ENCODE data around the gene TCF4.

TCF4 gene

GRCh38 chr18:55240978-55241377, 347.0 kb downstream of the TCF4 start:
- Histone ChIP-seq H3K4me3 (ENCODE audit: low read length) (no peak overlapping the region), H3K9me2 (replicated peaks; ENCODE audit: insufficient read depth, low read length) (no peaks in the 10 kb centered on the region), H3K27me3 (replicated peaks; ENCODE audit: insufficient read depth, low read length) (no peaks in the 10 kb centered on the region), H3K9ac (ENCODE audit: low read length) (no peak overlapping the region), H3K9me3 (replicated peaks; ENCODE audit: insufficient read depth, low read length) (no peaks in the 10 kb centered on the region), H3K27ac (ENCODE audit: low read length) (peak overlapping the region; percentile 21; the same call in 1 of the 2 replicates), H3K4me2 (ENCODE audit: low read depth, low read length) (peak overlapping the region; percentile 2; the same call in 1 of the 2 replicates), H3F3A (ENCODE audit: insufficient read depth, low read length) (peaks cover 17% of the 10 kb centered on the region), H3K4me1 (ENCODE audit: low read length) (peaks cover 40% of the 10 kb centered on the region), H4K20me1 (ENCODE audit: insufficient read depth, low read length) (no peaks in the 10 kb centered on the region), H3K36me3 (replicated peaks; ENCODE audit: insufficient read depth, low read length) (0 out of 2 replicates have a peak, but pooled peaks cover 4% of the 10 kb centered on the region), H2AFZ (ENCODE audit: low read length) (no peak overlapping the region), H3K79me2 (ENCODE audit: low read length) (peaks cover 36% of the 10 kb centered on the region)
- TF ChIP-seq EZH2phosphoT487 (IDR thresholded peaks at IDR 0.05; ENCODE audit: low read length) = no peak
- no peak for TF ChIP-seq EZH2 (optimal IDR thresholded peaks at IDR 0.05; ENCODE audit: low read depth, low read length)
- TF ChIP-seq, protein P1, sequence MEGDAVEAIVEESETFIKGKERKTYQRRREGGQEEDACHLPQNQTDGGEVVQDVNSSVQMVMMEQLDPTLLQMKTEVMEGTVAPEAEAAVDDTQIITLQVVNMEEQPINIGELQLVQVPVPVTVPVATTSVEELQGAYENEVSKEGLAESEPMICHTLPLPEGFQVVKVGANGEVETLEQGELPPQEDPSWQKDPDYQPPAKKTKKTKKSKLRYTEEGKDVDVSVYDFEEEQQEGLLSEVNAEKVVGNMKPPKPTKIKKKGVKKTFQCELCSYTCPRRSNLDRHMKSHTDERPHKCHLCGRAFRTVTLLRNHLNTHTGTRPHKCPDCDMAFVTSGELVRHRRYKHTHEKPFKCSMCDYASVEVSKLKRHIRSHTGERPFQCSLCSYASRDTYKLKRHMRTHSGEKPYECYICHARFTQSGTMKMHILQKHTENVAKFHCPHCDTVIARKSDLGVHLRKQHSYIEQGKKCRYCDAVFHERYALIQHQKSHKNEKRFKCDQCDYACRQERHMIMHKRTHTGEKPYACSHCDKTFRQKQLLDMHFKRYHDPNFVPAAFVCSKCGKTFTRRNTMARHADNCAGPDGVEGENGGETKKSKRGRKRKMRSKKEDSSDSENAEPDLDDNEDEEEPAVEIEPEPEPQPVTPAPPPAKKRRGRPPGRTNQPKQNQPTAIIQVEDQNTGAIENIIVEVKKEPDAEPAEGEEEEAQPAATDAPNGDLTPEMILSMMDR (IDR thresholded peaks at IDR 0.05; ENCODE audit: low read length) = no peak
- no peak for DNase-seq

- peaks cover 49% of the 10 kb centered on the region for H3K79me2 ChIP-seq (ENCODE audit: low read length)
- H3K9me3 ChIP-seq (replicated peaks; ENCODE audit: insufficient read depth, low read length) = no peaks in the 10 kb centered on the region
- H3K27me3 ChIP-seq (replicated peaks; ENCODE audit: insufficient read depth, low read length) = no peaks in the 10 kb centered on the region
- H3F3A ChIP-seq (ENCODE audit: insufficient read depth, low read length) = peaks cover 20% of the 10 kb centered on the region
- H3K27ac ChIP-seq (ENCODE audit: low read length) = peak overlapping the region; percentile 21; the same call in 1 of the 2 replicates
- 0 out of 2 replicates have a peak, but pooled peaks cover 4% of the 10 kb centered on the region for H3K36me3 ChIP-seq (replicated peaks; ENCODE audit: insufficient read depth, low read length)
- no peaks in the 10 kb centered on the region for H3K9me2 ChIP-seq (replicated peaks; ENCODE audit: insufficient read depth, low read length)
- no peak for DNase-seq
- no peaks in the 10 kb centered on the region for H4K20me1 ChIP-seq (ENCODE audit: insufficient read depth, low read length)
- H2AFZ ChIP-seq (ENCODE audit: low read length) = no peak overlapping the region
- H3K4me3 ChIP-seq (ENCODE audit: low read length) = no peak overlapping the region
- H3K9ac ChIP-seq (ENCODE audit: low read length) = no peak overlapping the region
- peaks cover 53% of the 10 kb centered on the region for H3K4me1 ChIP-seq (ENCODE audit: low read length)
- TF ChIP-seq EZH2phosphoT487 (IDR thresholded peaks at IDR 0.05; ENCODE audit: low read length) = no peak
- H3K4me2 ChIP-seq (ENCODE audit: low read depth, low read length) = peak overlapping the region; percentile 2; the same call in 1 of the 2 replicates
These were observed 348.3 kb downstream of the TCF4 start for GRCh38 chr18:55239740-55240139.

DNA sequence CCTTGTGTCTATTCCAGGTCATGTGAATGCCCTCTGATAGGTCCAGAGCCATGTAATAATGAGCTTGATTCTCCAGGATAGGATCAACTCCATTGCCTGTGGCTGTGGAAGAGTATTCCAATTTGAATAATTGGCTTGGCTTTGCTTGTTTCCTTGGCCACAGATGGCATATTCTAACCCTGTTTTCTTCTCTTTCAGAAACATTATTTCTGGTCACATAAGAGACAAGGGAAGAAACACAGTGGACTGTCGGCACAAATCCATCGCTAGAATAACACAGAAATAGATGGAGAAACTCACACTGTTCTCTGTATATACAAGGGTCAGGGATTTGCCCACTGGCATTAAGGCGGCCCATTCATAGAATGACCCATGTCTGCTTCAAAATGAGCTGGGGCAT, 350.3 kb downstream of the TCF4 start:
- peaks cover 20% of the 10 kb centered on the region for H3F3A ChIP-seq (ENCODE audit: insufficient read depth, low read length)
- peaks cover 7% of the 10 kb centered on the region; the same call in 1 of the 2 replicates for H3K36me3 ChIP-seq (replicated peaks; ENCODE audit: insufficient read depth, low read length)
- H3K27ac ChIP-seq (ENCODE audit: low read length) = no peak overlapping the region
- H3K27me3 ChIP-seq (replicated peaks; ENCODE audit: insufficient read depth, low read length) = no peaks in the 10 kb centered on the region
- no peak overlapping the region for H3K4me2 ChIP-seq (ENCODE audit: low read depth, low read length)
- no peak overlapping the region for H3K4me3 ChIP-seq (ENCODE audit: low read length)
- TF ChIP-seq EZH2phosphoT487 (IDR thresholded peaks at IDR 0.05; ENCODE audit: low read length) = no peak
- TF ChIP-seq EZH2 (optimal IDR thresholded peaks at IDR 0.05; ENCODE audit: low read depth, low read length) = no peak
- TF ChIP-seq, protein P1 (IDR thresholded peaks at IDR 0.05; ENCODE audit: low read length) = no peak
- H4K20me1 ChIP-seq (ENCODE audit: insufficient read depth, low read length) = no peaks in the 10 kb centered on the region
- no peaks in the 10 kb centered on the region for H3K9me2 ChIP-seq (replicated peaks; ENCODE audit: insufficient read depth, low read length)
- peaks cover 51% of the 10 kb centered on the region for H3K79me2 ChIP-seq (ENCODE audit: low read length)
- H3K9me3 ChIP-seq (replicated peaks; ENCODE audit: insufficient read depth, low read length) = no peaks in the 10 kb centered on the region
- no peak for DNase-seq
- no peak overlapping the region for H3K9ac ChIP-seq (ENCODE audit: low read length)
- H3K4me1 ChIP-seq (ENCODE audit: low read length) = peaks cover 53% of the 10 kb centered on the region
- no peak overlapping the region for H2AFZ ChIP-seq (ENCODE audit: low read length)

DNA sequence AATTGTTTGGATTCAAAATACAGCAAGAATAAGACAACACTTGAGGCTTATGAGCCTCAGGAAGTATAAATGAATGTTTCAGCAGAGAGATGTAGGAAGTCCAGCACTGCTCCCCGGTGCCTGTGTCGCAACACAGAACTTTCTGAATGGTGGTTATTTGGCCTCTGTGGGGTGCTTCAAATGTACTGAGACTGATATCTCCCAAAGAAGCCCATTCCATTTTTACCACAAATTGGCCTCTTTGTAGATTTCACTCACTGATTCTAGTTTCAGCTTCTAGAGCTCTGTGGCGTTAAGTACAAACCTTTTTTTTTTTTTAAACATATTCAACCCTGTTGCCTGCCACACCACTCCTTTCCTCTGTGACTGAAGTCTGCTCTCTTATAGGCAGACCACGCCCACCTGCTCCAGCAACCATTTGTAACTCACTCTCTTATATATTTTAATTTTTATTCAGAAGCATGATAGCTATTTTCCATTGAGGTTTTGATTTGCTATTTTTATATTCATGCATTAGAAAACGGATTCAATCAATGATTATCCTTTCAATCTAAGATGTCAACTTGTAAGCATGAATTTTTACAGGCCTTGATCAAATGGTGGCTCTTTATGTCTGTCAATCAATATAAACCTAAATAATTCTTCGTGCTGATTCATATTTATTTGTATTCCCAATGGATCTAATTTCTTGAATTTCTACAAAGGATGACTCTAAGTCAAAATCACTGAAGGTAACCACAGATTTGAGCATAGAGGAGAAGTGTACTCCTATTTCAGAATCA, 351.7 kb downstream of the TCF4 start:
- DNase-seq = peak; percentile 82
- Histone ChIP-seq H3F3A (ENCODE audit: insufficient read depth, low read length) (peaks cover 17% of the 10 kb centered on the region), H3K27me3 (replicated peaks; ENCODE audit: insufficient read depth, low read length) (no peaks in the 10 kb centered on the region), H3K36me3 (replicated peaks; ENCODE audit: insufficient read depth, low read length) (peaks cover 7% of the 10 kb centered on the region; the same call in 1 of the 2 replicates), H3K4me2 (ENCODE audit: low read depth, low read length) (peak overlapping the region; percentile 33), H4K20me1 (ENCODE audit: insufficient read depth, low read length) (no peaks in the 10 kb centered on the region), H3K9ac (ENCODE audit: low read length) (no peak overlapping the region), H3K4me1 (ENCODE audit: low read length) (peaks cover 43% of the 10 kb centered on the region), H3K79me2 (ENCODE audit: low read length) (peaks cover 52% of the 10 kb centered on the region), H3K9me3 (replicated peaks; ENCODE audit: insufficient read depth, low read length) (no peaks in the 10 kb centered on the region), H2AFZ (ENCODE audit: low read length) (no peak overlapping the region), H3K9me2 (replicated peaks; ENCODE audit: insufficient read depth, low read length) (no peaks in the 10 kb centered on the region), H3K4me3 (ENCODE audit: low read length) (no peak overlapping the region), H3K27ac (ENCODE audit: low read length) (peak overlapping the region; percentile 55; the same call in 1 of the 2 replicates)
- TF ChIP-seq, protein P1 (IDR thresholded peaks at IDR 0.05; ENCODE audit: low read length) = no peak
- no peak for TF ChIP-seq EZH2 (optimal IDR thresholded peaks at IDR 0.05; ENCODE audit: low read depth, low read length)
- TF ChIP-seq EZH2phosphoT487 (IDR thresholded peaks at IDR 0.05; ENCODE audit: low read length) = no peak
